Skeletal muscle satellite cell (primary cell): ENCODE data around the gene PRR13.

Experiments used
- H3K27me3 ChIP-seq: 2 replicates; pipeline ENCODE4 v1.7.0; 2013; ENCODE audit warnings: low read length; ENCODE audit not compliant: control insufficient read depth, insufficient read depth
- H3K36me3 ChIP-seq: 2 replicates; pipeline ENCODE4 v1.7.0; 2013; ENCODE audit warnings: mild to moderate bottlenecking, control low read depth, low read length; ENCODE audit not compliant: insufficient read depth
- H3K4me1 ChIP-seq: 2 replicates; pipeline ENCODE4 v1.7.0; 2013; ENCODE audit warnings: low read length; ENCODE audit not compliant: control insufficient read depth, insufficient read depth
- H3K4me2 ChIP-seq: 2 replicates; pipeline ENCODE4 v1.7.0; 2013; ENCODE audit warnings: mild to moderate bottlenecking, low read length
- H3K4me3 ChIP-seq: 2 replicates; pipeline ENCODE4 v1.7.0; 2013; ENCODE audit warnings: low read length
- H3K9ac ChIP-seq: 2 replicates; pipeline ENCODE4 v1.7.0; 2013; ENCODE audit warnings: mild to moderate bottlenecking, low read depth, low read length, moderate library complexity
- H3K9me3 ChIP-seq: replicated peaks from 2 replicates; pipeline ENCODE4 v1.7.0; 2013; ENCODE audit warnings: mild to moderate bottlenecking, control low read depth, low read length

PRR13 gene

DNA sequence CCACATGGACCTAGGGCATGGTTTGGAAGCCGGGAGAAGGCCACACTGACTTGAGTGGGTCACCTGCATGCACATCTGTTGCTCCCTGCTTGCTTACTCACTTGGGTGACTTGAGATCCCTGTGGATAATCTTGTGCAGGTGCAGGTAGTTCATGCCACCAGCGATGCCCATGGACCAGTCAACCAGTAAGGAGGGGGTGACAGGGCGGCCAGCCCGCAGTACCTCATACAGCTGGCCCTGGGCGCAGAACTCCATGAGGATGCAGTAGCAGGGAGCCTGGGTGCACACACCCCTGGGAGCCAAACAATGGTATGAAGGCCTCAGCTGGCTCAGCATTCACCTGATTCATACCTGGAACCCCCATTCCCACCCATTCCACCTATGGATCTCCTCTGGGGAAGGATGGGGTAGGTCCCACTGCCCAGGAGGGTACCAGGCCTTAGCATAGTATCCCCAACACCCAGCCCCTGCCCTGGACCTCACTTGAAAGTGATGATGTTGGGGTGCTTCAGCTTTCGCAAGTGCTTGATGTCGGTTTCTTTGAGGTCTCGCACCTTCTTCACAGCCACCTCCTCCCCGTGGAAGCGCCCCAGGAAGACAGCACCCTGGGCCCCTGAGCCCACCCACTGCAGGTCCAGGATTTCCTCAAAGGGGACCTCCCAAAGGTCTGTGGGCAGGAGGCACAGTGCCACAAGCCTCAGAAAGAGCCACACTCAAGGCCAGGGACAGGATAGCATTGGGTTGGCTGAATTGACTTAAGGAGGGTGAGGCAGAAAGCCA lies 44.6 kb downstream of the PRR13 start:
- Histone ChIP-seq H3K4me2 (no peak overlapping the region), H3K4me1 (peaks cover 7% of the 10 kb centered on the region), H3K4me3 (no peak overlapping the region), H3K36me3 (peaks cover 52% of the 10 kb centered on the region), H3K9me3 (no peaks in the 10 kb centered on the region), H3K27me3 (no peaks in the 10 kb centered on the region), H3K9ac (no peak overlapping the region)

DNA sequence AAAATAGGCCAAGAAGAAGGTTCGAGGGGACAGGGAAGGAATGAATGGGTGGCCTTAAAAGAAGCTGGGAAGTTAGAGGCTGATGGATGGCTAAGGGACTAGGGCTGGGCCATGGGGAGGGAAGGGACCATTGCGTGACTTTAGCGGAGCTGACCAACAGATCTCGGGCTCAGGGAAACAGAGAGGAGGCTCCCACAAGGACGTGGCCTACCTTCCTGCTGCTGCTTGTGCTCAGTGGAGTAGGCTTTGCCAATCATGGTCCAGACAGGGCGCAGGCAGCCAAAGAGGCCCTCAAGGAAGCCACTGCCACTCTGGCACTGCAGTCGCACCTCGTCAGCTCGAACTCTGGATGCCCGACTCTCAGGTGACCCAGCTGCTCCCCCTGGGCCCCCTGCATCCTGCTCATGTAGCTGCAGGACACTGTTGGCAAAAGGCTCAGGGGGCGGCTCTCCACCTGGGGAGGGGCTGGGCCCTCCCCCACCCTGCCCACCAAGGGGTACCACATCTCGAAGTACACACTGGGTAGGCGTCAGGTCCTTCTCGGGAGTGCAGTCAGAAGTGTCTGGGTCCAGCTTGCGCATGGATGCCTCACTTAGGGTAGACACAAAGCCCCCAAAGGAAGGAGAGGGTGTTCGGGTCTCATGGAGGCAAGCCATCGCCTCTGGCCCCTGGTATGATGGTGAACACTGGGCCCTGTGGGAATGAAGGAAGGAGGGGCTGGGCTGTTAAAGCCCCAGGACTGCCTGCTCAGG lies 45.4 kb downstream of the PRR13 start:
- Histone ChIP-seq H3K4me3 (no peak overlapping the region), H3K36me3 (peaks cover 46% of the 10 kb centered on the region), H3K4me1 (peaks cover under 1% of the 10 kb centered on the region), H3K9ac (no peak overlapping the region), H3K4me2 (no peak overlapping the region), H3K9me3 (no peaks in the 10 kb centered on the region), H3K27me3 (no peaks in the 10 kb centered on the region)

DNA sequence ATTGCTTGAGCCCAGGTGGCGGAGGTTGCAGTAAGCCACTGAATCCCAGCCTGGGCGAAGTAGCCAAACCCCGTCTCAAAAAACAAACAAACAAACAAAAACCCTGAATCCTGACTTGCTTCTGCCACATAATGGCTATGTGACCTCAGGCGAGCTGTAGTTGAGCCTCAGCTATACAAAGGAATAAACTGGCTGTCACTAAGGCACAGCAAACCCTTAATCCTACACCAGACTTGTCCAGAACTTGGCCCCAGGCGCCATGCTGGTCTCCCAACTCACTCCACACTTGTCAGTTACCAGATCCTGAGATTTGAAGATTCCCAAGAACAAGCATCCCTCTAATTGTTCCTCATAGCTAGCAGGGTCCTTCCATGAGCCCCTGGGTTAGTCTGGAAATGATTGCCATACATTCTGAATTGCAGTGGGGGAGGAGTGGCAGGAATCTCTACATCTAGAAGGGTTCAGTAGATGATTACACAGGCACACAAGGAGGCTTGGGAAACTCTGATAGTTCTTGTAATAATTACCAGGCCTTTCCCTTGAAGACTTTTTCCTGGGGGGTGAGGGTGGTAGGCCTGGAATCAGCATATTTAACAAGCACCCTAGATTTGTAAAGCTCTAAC lies 47.8 kb downstream of the PRR13 start:
- Histone ChIP-seq H3K9ac (no peak overlapping the region), H3K9me3 (no peaks in the 10 kb centered on the region), H3K4me1 (peaks cover 14% of the 10 kb centered on the region), H3K4me2 (no peak overlapping the region), H3K36me3 (peaks cover 22% of the 10 kb centered on the region), H3K4me3 (no peak overlapping the region), H3K27me3 (no peaks in the 10 kb centered on the region)

DNA sequence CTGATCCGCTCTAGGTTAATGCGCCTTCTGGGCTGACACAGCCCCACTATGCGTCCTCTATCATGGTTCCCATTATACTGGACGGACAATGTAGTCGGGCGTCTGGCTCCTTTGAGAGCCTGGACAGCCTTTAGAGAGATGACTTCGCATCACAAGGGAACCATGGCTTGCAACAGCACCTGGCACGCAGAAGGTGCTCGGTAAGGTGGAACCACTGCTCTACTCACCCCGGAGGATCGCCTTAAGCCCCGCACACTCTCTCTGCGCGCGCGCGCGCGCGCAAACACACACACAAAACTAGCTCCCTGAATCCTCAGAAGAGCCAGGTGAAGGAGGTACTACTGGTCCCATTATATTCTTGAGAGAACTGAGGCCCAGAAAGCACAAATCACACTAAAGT lies 50.7 kb downstream of the PRR13 start:
- Histone ChIP-seq H3K9ac (no peak overlapping the region), H3K4me1 (peaks cover 27% of the 10 kb centered on the region), H3K36me3 (peaks cover 5% of the 10 kb centered on the region), H3K9me3 (no peaks in the 10 kb centered on the region), H3K27me3 (no peaks in the 10 kb centered on the region), H3K4me3 (peak overlapping the region; percentile 69), H3K4me2 (peak overlapping the region; percentile 81)

DNA sequence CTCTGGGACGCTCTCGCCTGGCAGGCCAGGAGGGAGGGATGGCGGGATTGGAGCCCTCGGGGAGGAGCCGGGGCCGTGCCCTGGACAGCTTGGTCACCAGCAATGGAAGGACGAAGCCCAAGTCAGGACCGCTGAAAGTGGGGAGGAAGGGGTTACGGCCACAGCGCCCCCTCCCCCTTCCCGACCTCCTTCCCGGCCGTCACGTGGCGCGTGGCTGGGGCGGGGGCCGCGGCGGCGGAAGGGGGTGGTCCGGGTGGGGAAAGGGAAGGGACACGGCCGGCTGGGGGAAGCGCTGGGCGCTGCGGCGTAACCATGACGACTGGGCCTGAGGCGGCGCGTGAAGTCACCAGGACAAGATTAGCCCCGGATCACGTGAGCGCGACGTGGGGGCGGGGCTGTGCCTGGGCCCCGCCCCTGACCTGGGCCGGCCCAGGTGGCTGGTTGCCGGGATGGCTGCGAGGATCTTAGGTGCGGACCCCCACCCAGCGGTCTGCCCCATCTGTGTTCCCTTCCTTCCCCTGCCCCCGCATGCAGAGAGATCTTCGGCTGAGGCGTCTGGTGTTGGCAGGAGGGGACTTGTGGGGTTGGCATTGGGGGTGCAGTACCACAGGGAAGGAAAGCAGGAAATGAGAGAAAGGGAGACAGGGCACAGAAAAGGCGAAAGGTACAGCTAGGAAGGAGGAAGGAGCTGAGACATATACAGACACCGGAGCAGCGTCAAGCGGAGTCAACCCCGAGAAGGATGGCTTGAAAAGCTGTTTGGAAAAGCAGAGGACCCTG lies 51.5 kb downstream of the PRR13 start:
- Histone ChIP-seq H3K27me3 (no peaks in the 10 kb centered on the region), H3K9me3 (no peaks in the 10 kb centered on the region), H3K36me3 (no peaks in the 10 kb centered on the region), H3K9ac (peak overlapping the region; percentile 53), H3K4me2 (peak overlapping the region; percentile 81), H3K4me3 (peak overlapping the region; percentile 69), H3K4me1 (peaks cover 28% of the 10 kb centered on the region)

DNA sequence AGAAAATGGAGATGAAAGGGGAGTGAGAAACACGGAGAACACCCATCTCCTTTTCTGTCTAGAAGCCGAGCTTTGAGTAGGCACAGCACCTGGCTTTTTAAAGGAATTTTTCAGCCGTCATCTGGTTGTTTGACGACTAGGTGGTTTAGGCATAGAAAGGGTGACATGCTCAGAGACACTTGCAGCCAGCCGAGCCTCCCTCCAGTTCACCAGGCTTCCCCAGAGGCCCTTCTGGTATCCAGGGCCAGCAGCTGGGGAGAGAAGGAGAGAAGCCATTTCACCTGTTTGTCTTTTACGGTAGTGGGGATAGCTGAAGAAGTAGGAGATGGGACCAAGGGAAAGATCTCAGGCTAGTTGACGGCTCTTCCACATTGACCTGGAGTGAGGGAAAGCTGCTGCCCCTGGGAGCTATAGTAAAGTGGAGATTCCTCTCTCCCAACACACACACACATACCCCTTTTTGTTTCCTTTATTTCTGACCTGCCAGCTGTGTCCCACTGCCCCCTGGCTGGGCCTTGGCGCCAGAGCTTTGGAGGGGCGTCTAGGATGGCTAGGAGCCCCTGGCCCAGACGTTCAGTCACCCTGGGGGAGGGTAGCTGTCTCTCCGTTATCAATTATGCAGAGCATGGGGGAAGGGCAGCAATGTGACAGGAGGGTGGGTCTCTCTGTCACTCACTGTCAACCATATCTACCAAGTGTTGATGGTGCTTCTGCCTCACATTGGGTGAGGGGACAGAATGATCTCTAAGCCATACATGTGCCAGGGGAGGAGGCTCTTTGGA lies 52.3 kb downstream of the PRR13 start:
- H3K4me1 ChIP-seq: peaks cover 35% of the 10 kb centered on the region
- H3K9me3 ChIP-seq: no peaks in the 10 kb centered on the region
- peak overlapping the region; percentile 69 for H3K4me3 ChIP-seq
- no peaks in the 10 kb centered on the region for H3K27me3 ChIP-seq
- peak overlapping the region; percentile 81 for H3K4me2 ChIP-seq
- H3K36me3 ChIP-seq: no peaks in the 10 kb centered on the region
- H3K9ac ChIP-seq: peak overlapping the region; percentile 46
